Neural cell (in vitro differentiated cells): Measurements from ENCODE around the gene RIMS1.

Source experiments
- EP300 ChIP-seq: fragments of 450-650 bp; conservative IDR thresholded peaks from 2 replicates; pipeline ENCODE4 v1.6.1; 2014; ENCODE audit warnings: antibody characterized with exemption, mild to moderate bottlenecking, moderate library complexity; ENCODE audit not compliant: poor library complexity, severe bottlenecking
- POLR2AphosphoS5 ChIP-seq: IDR thresholded peaks from 2 replicates; pipeline ENCODE4 v1.6.1; 2012
- RAD21 ChIP-seq: fragments of 450-650 bp; conservative IDR thresholded peaks from 2 replicates; pipeline ENCODE4 v1.6.1; 2014; ENCODE audit warnings: antibody characterized with exemption, mild to moderate bottlenecking, moderate library complexity
- REST ChIP-seq: IDR thresholded peaks from 2 replicates; pipeline ENCODE4 v1.6.1; 2012; ENCODE audit warnings: borderline replicate concordance
- TAF1 ChIP-seq: IDR thresholded peaks from 2 replicates; pipeline ENCODE4 v1.6.1; 2012; ENCODE audit warnings: low read depth
- TF ChIP-seq, protein P1 (sequence below): fragments of 450-650 bp; IDR thresholded peaks from 2 replicates; pipeline ENCODE4 v1.5.1; 2014; ENCODE audit warnings: antibody characterized with exemption, mild to moderate bottlenecking, moderate library complexity; ENCODE audit not compliant: poor library complexity, severe bottlenecking

DNA sequence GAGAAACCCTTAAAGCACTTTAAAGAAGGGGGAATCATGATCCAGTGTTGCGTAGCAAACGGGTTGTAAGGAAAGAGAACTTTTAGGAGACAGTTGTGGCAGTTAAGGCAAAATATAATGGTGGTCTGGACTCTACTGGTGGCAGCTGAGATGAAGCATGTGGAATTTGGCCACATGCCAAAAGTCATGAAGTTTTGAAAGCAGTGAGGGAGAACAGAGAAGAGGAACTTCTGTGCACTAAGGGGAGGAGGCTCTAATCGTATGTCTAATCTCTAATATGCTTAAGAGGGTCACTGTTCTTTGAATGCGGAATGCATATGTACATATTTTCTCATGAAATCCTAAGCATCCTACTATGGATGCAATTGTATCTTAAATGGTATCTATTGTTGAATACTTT is 91.5 kb downstream of the RIMS1 start:
- TF ChIP-seq, protein P1, sequence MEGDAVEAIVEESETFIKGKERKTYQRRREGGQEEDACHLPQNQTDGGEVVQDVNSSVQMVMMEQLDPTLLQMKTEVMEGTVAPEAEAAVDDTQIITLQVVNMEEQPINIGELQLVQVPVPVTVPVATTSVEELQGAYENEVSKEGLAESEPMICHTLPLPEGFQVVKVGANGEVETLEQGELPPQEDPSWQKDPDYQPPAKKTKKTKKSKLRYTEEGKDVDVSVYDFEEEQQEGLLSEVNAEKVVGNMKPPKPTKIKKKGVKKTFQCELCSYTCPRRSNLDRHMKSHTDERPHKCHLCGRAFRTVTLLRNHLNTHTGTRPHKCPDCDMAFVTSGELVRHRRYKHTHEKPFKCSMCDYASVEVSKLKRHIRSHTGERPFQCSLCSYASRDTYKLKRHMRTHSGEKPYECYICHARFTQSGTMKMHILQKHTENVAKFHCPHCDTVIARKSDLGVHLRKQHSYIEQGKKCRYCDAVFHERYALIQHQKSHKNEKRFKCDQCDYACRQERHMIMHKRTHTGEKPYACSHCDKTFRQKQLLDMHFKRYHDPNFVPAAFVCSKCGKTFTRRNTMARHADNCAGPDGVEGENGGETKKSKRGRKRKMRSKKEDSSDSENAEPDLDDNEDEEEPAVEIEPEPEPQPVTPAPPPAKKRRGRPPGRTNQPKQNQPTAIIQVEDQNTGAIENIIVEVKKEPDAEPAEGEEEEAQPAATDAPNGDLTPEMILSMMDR: no peak
- TF ChIP-seq TAF1 (no peak), RAD21 (no peak), EP300 (no peak), POLR2AphosphoS5 (no peak), REST (no peak)
